Activated naive CD4-positive, alpha-beta T cell treated with Interleukin-2 at 50 U/mL for 16 hours (primary cell): ENCODE data around the gene CLDN10.

ENCODE experiments used
- DNase-seq: peaks from one replicate; pipeline ENCODE4 v3.0.0-alpha.2; 2020

Gene CLDN10

DNA sequence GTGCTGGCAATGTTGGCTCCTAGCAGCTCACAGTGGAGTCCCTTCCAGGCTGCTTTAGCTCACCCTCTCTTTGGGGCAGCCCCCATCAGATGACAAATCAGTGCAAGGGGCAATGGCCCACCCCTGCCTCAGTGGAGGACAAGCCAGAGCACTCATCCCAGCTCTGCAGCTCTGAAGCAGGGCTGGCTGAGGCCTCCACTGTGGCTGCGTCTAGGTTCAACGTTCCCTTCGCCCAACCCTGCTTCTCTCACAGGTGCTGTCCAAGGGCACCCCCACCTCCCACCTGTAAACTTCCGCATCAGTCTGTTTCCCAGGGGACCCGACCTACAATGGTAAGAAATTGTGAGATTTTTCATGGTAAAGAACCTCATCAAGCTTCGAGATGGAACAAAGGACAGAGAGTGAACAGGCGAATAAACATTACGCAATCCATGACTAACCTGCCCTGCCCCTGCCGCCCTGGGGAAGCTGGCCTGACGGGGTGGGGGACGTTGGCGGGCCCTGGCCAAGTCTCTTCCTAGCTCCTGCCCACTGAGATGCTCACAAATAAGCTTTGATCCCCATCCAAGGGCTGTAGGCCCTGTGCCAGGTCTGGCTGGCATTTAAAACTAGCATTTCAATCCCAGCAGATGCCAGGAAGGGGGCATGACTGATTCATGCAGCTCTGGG, 51.5 kb downstream of the CLDN10 start:
- DNase-seq = no peak

- DNase-seq = no peak
Measured at GRCh38 chr13:95604556-95604915, 52.0 kb downstream of the CLDN10 start.

- DNase-seq = no peak
Measured at GRCh38 chr13:95605448-95606125, 53.1 kb downstream of the CLDN10 start.

GRCh38 chr13:95607366-95607765, 54.8 kb downstream of the CLDN10 start:
- DNase-seq = no peak

- DNase-seq = no peak
Measured at GRCh38 chr13:95608640-95609323, 56.3 kb downstream of the CLDN10 start.

DNA sequence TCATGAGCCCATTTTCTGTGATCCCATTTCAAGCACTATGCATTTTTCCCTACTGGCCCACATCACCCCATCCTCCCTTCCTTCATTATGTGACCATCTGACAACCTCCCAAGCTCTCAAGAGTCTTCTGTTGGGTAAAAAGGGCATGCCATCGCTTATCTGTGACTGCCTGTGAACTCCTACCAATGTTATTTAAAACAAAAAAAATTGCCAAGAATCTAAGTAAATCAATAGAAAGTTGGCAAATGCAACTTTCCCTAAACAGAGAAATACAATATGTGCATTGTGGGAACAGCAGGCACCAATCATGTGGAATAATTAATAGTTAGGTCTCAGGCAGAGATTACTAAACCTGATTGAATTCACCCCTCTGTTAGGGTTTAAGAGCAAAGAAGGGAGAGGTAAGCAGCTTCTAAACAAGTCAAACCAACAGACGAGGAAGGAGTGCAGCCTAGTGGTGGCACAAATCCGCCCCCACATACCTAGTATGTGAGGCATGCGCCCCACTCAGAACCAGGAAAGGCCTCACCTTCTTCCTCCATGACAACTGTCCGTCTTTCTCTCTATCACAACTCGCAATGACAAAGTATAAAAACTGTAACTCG, 62.2 kb downstream of the CLDN10 start:
- DNase-seq = no peak

GRCh38 chr13:95615539-95615938, 63.0 kb downstream of the CLDN10 start:
- no peak for DNase-seq

DNA sequence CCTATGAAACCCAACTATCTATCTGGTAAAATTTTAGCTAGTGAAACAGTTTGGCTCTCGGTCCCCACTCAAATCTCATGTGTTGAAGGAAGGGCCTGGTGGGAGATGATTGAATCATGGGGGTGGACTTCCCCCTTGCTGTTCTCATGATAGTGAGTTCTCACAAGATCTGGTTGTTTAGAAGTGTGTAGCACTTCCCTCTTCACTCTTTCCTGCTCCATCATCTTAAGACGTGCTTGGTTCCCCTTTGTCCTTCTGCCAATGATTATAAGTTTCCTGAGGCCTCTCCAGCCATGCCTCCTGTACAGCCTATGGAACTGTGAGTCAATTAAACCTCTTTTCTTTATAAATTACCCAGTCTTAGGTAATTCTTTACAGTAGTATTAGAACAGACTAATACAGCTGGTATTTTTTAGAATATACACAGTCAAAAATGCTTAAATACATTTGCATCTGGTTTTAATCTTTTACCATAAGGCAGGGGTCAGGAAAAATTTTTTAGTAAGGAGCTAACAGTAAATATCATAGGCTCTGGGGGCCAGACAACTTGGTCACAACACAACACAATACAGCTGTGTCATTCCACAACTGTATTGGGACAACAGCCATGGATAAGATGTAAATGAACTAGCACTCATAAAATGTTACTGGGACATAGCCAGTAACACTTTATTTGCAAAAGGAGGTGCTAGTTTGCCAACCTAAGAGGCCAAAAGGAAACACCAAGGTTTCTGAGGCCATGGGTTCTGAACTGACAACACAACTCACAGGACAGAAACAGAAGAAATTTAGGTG, 67.7 kb downstream of the CLDN10 start:
- DNase-seq = no peak

GRCh38 chr13:95620825-95621498, 68.4 kb downstream of the CLDN10 start:
- DNase-seq = no peak

- no peak for DNase-seq
Measured at GRCh38 chr13:95623141-95623540, 70.6 kb downstream of the CLDN10 start.

GRCh38 chr13:95624020-95624419, 71.5 kb downstream of the CLDN10 start:
- DNase-seq = no peak

DNA sequence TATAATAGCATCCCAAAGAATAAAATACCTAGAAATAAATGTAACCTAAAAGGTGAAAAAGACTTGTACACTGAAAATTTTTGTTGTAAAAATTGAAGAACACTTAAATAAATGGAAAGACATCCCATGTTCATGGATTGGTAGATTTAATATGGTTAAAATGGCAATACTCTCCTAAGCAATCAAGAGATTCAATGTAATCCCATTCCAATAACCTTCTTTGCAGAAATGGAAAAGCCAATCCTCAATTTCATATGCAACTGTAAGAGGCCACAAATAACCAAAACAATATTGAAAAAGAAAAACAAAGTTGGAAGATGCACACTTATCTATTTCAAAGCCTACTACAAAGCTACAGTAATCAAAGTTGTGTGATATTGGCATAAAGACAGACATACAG, 74.2 kb downstream of the CLDN10 start:
- DNase-seq = no peak

GRCh38 chr13:95627590-95627989, 75.1 kb downstream of the CLDN10 start:
- no peak for DNase-seq

GRCh38 chr13:95628488-95628887, 76.0 kb downstream of the CLDN10 start:
- no peak for DNase-seq

DNA sequence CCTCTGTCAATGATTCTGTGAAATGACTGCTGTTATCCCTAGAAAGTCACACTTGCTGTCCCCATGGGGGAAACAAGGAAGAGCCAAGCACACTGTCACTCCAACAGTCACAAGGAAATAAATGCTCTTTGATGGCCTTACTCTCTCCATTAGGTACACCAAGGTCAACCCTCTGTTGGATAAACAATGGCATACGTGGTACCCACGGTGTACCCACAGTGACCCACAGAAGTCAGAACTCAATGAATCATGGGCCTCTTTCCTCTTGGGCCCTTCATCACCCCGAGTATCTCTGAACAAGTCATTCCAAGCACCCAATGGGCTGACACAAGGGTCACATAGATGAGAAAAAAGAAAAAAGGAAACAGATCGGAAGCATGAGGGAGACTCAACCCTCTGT, 76.6 kb downstream of the CLDN10 start:
- DNase-seq = no peak
